Fibroblast of skin of left quadriceps (primary cell): ENCODE results near the gene MAP3K12.
A peak's percentile ranks its signal among the peaks of the same experiment; 100 is the strongest.
"Not testable (repeated sequence)": the region's sequence is repeated elsewhere in the genome, so short reads cannot be mapped to it uniquely, and the experiment has no call there.

Source experiments
- DNase-seq, 2 experiments: peaks; one replicate each; pipeline ENCODE4 v3.0.0-alpha.2; 2013; ENCODE audit warnings: low read depth in 2 of 2

The MAP3K12 gene

GRCh38 chr12:53443955-53444354, 55.3 kb downstream of the MAP3K12 start:
- no peak for DNase-seq

- DNase-seq: peak; percentile 99
Measured at GRCh38 chr12:53441040-53441833, 58.0 kb downstream of the MAP3K12 start, which contains the start of gene PRR13. Gene PRR13, plus strand, starts transcription at chr12:53441734. Its CDS starts 981 bp downstream, at chr12:53442715.

- not testable (repeated sequence) for DNase-seq
Measured at GRCh38 chr12:53439582-53439981, 59.7 kb downstream of the MAP3K12 start.

- DNase-seq: not testable (repeated sequence)
Measured at GRCh38 chr12:53435326-53435725, 63.9 kb downstream of the MAP3K12 start.

- no peak for DNase-seq
Measured at GRCh38 chr12:53431187-53431586, 68.1 kb downstream of the MAP3K12 start.

- DNase-seq: no peak
Measured at GRCh38 chr12:53430116-53430515, 69.1 kb downstream of the MAP3K12 start.
